ENCODE results near the gene PRICKLE4. TPM values are rescaled to one million over a fixed set of nuclear protein-coding genes. Genes with fewer than 3 reads are reported as not detected.

PRICKLE4 gene
- total RNA-seq, 1 experiment from 2014 or later: 2.9 TPM

GRCh38 chr6:41823178-41823577 is 42.6 kb downstream of the PRICKLE4 start (continued):
- no peak for TF ChIP-seq SRF (IDR thresholded peaks at IDR 0.05; ENCODE audit: low read depth)
- no peak for TF ChIP-seq YY1 (IDR thresholded peaks at IDR 0.05; ENCODE audit: extremely low read depth, insufficient replicate concordance, low read depth, low read length)
- no peak for TF ChIP-seq JUND (IDR thresholded peaks at IDR 0.05)

GRCh38 chr6:41824571-41825569 is 44.3 kb downstream of the PRICKLE4 start:
- Histone ChIP-seq H3K4me2 (ENCODE audit: low read length) (no peak overlapping the region), H3K9me2 (ENCODE audit: insufficient read depth) (no peaks in the 10 kb centered on the region), H3K9me3 (ENCODE audit: control insufficient read depth in 1 of 2, insufficient read depth in 1 of 2, low read depth in 1 of 2, low read length in 2 of 2) (no peaks in the 10 kb centered on the region), H3K4me3 (replicated peaks in 1 of 2; ENCODE audit: low read depth in 1 of 2, low read length in 2 of 2) (no peak overlapping the region), H3K27ac (ENCODE audit: low read depth, low read length) (no peak overlapping the region), H3K79me2 (ENCODE audit: insufficient read depth, low read length) (no peaks in the 10 kb centered on the region), H3K27me3 (ENCODE audit: insufficient read depth, low read length) (no peaks in the 10 kb centered on the region), H3K36me3 (ENCODE audit: control insufficient read depth in 1 of 2, insufficient read depth in 2 of 2, low read length in 2 of 2) (no peaks in the 10 kb centered on the region), H3K9ac (ENCODE audit: low read length) (no peak overlapping the region), H3K4me1 (ENCODE audit: control insufficient read depth in 1 of 2, insufficient read depth in 2 of 2, low read length in 2 of 2) (no peaks in the 10 kb centered on the region), H4K20me1 (ENCODE audit: insufficient read depth) (no peaks in the 10 kb centered on the region), H2AFZ (ENCODE audit: low read depth, low read length, poor library complexity, severe bottlenecking) (no peak overlapping the region)
- BruUV-seq (replicated peaks): no TSS peak
- intact Hi-C loops (cut with micrococcal nuclease): no loop called here
- no peak for DNase-seq (ENCODE audit: low read depth, low spot score)
- POLR2A ChIA-PET: no interaction called here
- CTCF ChIA-PET: no interaction called here
- no peak for ATAC-seq
- TF ChIP-seq REST (IDR thresholded peaks at IDR 0.05; ENCODE audit: low read depth) (no peak), ZNF274 (IDR thresholded peaks at IDR 0.05; ENCODE audit: low read depth, low read length) (no peak), SIN3A (IDR thresholded peaks at IDR 0.05; ENCODE audit: low read depth) (no peak), RAD21 (IDR thresholded peaks at IDR 0.05; ENCODE audit: low read depth) (no peak), EZH2phosphoT487 (IDR thresholded peaks at IDR 0.05; ENCODE audit: borderline replicate concordance) (no peak), FOSL1 (IDR thresholded peaks at IDR 0.05; ENCODE audit: low read depth) (no peak), ZBTB33 (IDR thresholded peaks at IDR 0.05; ENCODE audit: extremely low read depth, insufficient replicate concordance, low read length) (no peak)
- RAD21 ChIA-PET (ENCODE audit: low non-redundant PET in 1 of 2, low total read pairs in 2 of 2, uncharacterized antibody in 2 of 2, unreplicated experiment in 2 of 2): no interaction called here

Measured in HCT116 (cell line).